SKM-1 (cell line): ENCODE results near the gene TMEM183A.
"Not testable (repeated sequence)": the region's sequence is repeated elsewhere in the genome, so short reads cannot be mapped to it uniquely, and the experiment has no call there.

Experiments
- DNase-seq: peaks from one replicate; lab custom pipeline; 2025; ENCODE audit not compliant: unreplicated experiment; lab: John Stamatoyannopoulos, UW

Gene TMEM183A

GRCh38 chr1:203006948-203007871 is at the start of gene TMEM183A:
TSS of gene TMEM183A (plus strand) at chr1:203007374. CDS start at chr1:203007466, 92 bp downstream.
- peak; percentile 98 for DNase-seq

- DNase-seq = peak; percentile 93
These were observed 49.2 kb upstream of the TMEM183A start, which contains the start of gene ADIPOR1 for GRCh38 chr1:202957733-202958543. TSS of gene ADIPOR1 (minus strand) at chr1:202958312. CDS start at chr1:202951070, 7,242 bp downstream.

- DNase-seq = no peak
These were observed 48.5 kb upstream of the TMEM183A start for GRCh38 chr1:202958544-202959275.

GRCh38 chr1:202959276-202959620 is 47.9 kb upstream of the TMEM183A start:
- no peak for DNase-seq

GRCh38 chr1:202961220-202961880 is 45.8 kb upstream of the TMEM183A start:
- no peak for DNase-seq

- no peak for DNase-seq
These were observed 42.3 kb upstream of the TMEM183A start for GRCh38 chr1:202964791-202965410.

- no peak for DNase-seq
These were observed 41.8 kb upstream of the TMEM183A start for GRCh38 chr1:202965422-202965821.

- no peak for DNase-seq
These were observed 40.9 kb upstream of the TMEM183A start for GRCh38 chr1:202966006-202966898.

GRCh38 chr1:202967684-202968281 is 39.4 kb upstream of the TMEM183A start:
- no peak for DNase-seq

GRCh38 chr1:202968351-202968750 is 38.8 kb upstream of the TMEM183A start:
- DNase-seq = no peak

- peak; percentile 100 for DNase-seq
These were observed 38.3 kb upstream of the TMEM183A start for GRCh38 chr1:202968895-202969295.

- no peak for DNase-seq
These were observed 35.1 kb upstream of the TMEM183A start for GRCh38 chr1:202972046-202972445.

GRCh38 chr1:202974856-202975255 is 32.3 kb upstream of the TMEM183A start:
- no peak for DNase-seq

- DNase-seq = no peak
These were observed 30.5 kb upstream of the TMEM183A start for GRCh38 chr1:202976633-202977032.

GRCh38 chr1:202979459-202979858 is 27.7 kb upstream of the TMEM183A start:
- DNase-seq = no peak

GRCh38 chr1:202981939-202982338 is 25.2 kb upstream of the TMEM183A start:
- no peak for DNase-seq

GRCh38 chr1:202982715-202983430 is 24.3 kb upstream of the TMEM183A start:
- DNase-seq = peak; percentile 14

- not testable (repeated sequence) for DNase-seq
These were observed 21.1 kb upstream of the TMEM183A start for GRCh38 chr1:202986120-202986519.
